GM18511 (cell line): ENCODE measurements around the gene HAND2.
A peak's percentile ranks its signal among the peaks of the same experiment; 100 is the strongest.

ENCODE experiments used
- ATAC-seq: cut with Tn5 transposase; IDR thresholded peaks from one replicate; pipeline ENCODE4 v1.9.1; 2021; ENCODE audit warnings: mild to moderate bottlenecking, moderate library complexity; ENCODE audit not compliant: unreplicated experiment

Gene HAND2

GRCh38 chr4:173529477-173530325, at the start of gene HAND2:
TSS of gene HAND2 (minus strand) at chr4:173530229. CDS start at chr4:173529289, 940 bp downstream.
- no peak for ATAC-seq

GRCh38 chr4:173578956-173579355, 48.9 kb upstream of the HAND2 start:
- no peak for ATAC-seq

GRCh38 chr4:173577963-173578362, 47.9 kb upstream of the HAND2 start:
- ATAC-seq, result no peak

- ATAC-seq, result no peak
These were observed 45.6 kb upstream of the HAND2 start for GRCh38 chr4:173575482-173576152.

- no peak for ATAC-seq
These were observed 43.7 kb upstream of the HAND2 start for GRCh38 chr4:173573725-173574124.

- ATAC-seq, result no peak
These were observed 43.3 kb upstream of the HAND2 start for GRCh38 chr4:173573286-173573685.

GRCh38 chr4:173572493-173573129, 42.6 kb upstream of the HAND2 start:
- ATAC-seq, result no peak

GRCh38 chr4:173571620-173572019, 41.6 kb upstream of the HAND2 start:
- no peak for ATAC-seq

- ATAC-seq, result no peak
These were observed 35.3 kb upstream of the HAND2 start for GRCh38 chr4:173565281-173565680.

GRCh38 chr4:173564461-173564860, 34.4 kb upstream of the HAND2 start:
- no peak for ATAC-seq

- no peak for ATAC-seq
These were observed 30.9 kb upstream of the HAND2 start for GRCh38 chr4:173560896-173561295.

GRCh38 chr4:173556398-173557131, 26.5 kb upstream of the HAND2 start:
- ATAC-seq, result no peak

- no peak for ATAC-seq
These were observed 17.9 kb upstream of the HAND2 start for GRCh38 chr4:173547889-173548288.

- no peak for ATAC-seq
These were observed 16.7 kb upstream of the HAND2 start for GRCh38 chr4:173546776-173547175.

GRCh38 chr4:173545440-173545839, 15.4 kb upstream of the HAND2 start:
- no peak for ATAC-seq

- ATAC-seq, result no peak
These were observed 13.2 kb upstream of the HAND2 start for GRCh38 chr4:173543266-173543665.

- no peak for ATAC-seq
These were observed 10.0 kb upstream of the HAND2 start for GRCh38 chr4:173539986-173540385.

GRCh38 chr4:173538909-173539445, 8.9 kb upstream of the HAND2 start:
- no peak for ATAC-seq

GRCh38 chr4:173538148-173538908, 8.3 kb upstream of the HAND2 start:
- peak; percentile 42 for ATAC-seq

GRCh38 chr4:173537613-173538147, 7.7 kb upstream of the HAND2 start:
- peak; percentile 15 for ATAC-seq
